Left colon (tissue), 2 donors: ENCODE data around the gene TWSG1. TPM values are rescaled to one million over a fixed set of nuclear protein-coding genes. Genes with fewer than 3 reads are reported as not detected.
A peak's percentile ranks its signal among the peaks of the same experiment; 100 is the strongest.
"Not testable (repeated sequence)": the region's sequence is repeated elsewhere in the genome, so short reads cannot be mapped to it uniquely, and the experiment has no call there.

Experiments used
- ATAC-seq: fragments of 200-7000 bp; cut with Tn5 transposase; one replicate; pipeline ENCODE4 v1.9.1; 2020; ENCODE audit warnings: mild to moderate bottlenecking, moderate library complexity
- DNase-seq, 2 donors: peaks; one replicate each; pipeline ENCODE4 v3.0.0-alpha.2; 2020
- intact Hi-C, 2 donors: fragments of 100-400 bp; cut with DNase I in 1 of 2; cut with micrococcal nuclease in 1 of 2; formaldehyde crosslinking; loops; one replicate each; pipeline versions ENCODE4 v1.11.2 to v1.14.0; 2022; cut with DNase I, micrococcal nuclease
- total RNA-seq, 2 donors: library from RNA; stranded (reverse); fragmentation: NEBNext Ultra II Directional; extraction: Animal tissue kit (Norgen Biotek cat#: 25700); gene quantifications; one replicate each; pipeline ENCODE4 v1.2.1, GENCODE V29; 2021
- donor health status: DM: no; HTN: no; CAD: no.
- donor health status: DM: yes; HTN: yes; CAD: no.

Gene TWSG1
- total RNA-seq, 2 donors from 2014 or later: 24.5 to 26.7 TPM

DNA sequence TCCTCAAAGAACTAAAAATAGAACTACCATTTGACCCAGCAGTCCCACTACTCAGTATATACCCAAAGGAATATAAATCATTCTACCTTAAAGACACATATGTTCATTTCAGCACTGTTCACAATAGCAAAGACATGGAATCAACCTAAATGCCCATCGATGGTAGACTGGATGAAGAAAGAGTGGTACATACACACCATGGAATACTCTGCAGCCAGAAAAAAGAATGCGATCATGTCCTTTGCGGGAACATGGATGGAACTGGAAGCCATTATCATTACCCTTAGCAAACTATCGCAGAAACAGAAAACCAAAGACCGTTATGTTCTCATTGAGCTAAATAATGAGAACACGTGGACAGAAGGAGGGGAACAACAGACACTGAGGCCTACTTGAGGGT lies 44.5 kb downstream of the TWSG1 start:
- ATAC-seq (no peak), DNase-seq (no peak)
- intact Hi-C loops: no loop called here

- intact Hi-C loops: no loop called here
- ATAC-seq: no peak
- no peak for DNase-seq
These were observed 45.5 kb downstream of the TWSG1 start for GRCh38 chr18:9380101-9380500.

DNA sequence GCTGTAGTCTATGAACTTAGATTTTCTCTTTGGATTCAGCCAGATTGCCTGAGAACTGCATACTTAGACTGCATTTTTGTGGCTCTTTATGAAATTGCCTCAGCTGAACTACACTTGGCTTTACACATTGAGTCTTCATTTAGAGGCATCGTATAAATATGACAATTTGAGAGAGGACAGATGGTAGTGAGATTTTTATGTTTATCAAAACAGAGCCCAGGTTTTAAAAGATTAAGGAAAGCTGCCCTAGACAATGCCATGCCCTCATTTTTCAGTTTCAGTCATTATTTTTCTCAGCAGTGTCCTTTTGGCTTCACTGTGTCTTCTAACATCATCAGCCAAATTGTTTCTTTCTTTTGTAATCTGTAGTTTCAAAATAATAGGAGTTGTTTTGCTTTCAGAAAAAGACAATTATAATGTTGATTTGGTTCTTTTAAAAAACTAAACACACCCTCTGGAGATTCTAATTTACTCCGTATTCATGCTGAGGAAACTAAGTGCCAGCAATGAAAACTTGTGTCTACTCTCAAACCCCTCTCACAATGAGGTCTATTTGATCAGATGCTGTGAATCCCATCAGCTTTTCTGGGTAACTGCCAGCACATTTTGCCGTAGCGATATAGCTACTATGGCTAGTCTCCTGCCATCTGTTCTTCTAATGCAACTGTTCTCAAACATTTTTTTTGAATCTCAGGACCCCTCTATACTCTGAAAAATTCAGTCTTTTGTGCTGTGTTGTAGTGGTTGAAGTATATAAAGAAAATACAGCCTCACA lies 46.2 kb downstream of the TWSG1 start:
- no peak for ATAC-seq
- DNase-seq: no peak
- intact Hi-C loops: no loop called here

- no peak for DNase-seq
- ATAC-seq: no peak
- intact Hi-C loops: no loop called here
These were observed 52.3 kb downstream of the TWSG1 start for GRCh38 chr18:9386879-9387278.

DNA sequence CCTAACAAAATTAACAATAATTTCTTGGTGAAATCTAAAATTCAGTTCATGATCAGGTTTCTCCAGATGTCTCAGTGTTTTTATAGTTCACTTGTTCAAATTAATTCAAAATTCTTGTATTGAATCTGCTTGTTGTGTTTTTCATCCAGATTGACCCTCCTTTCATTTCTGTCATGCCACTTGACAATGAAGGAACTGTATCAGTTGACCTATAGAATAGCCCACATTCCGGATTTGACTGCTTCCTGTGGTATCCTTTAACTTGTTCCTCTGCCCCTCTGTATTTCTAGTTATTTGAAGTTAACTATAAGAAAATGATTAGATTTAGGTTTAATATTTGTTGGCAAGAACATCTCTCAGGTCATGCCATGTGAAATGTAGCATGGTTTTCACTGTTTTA lies 53.3 kb downstream of the TWSG1 start:
- intact Hi-C loops: no loop called here
- DNase-seq (no peak), ATAC-seq (no peak)

GRCh38 chr18:9389706-9390105 lies 55.1 kb downstream of the TWSG1 start:
- ATAC-seq: no peak
- intact Hi-C loops: no loop called here
- DNase-seq: no peak

- ATAC-seq: peak; percentile 57
- intact Hi-C loops: no loop called here
- no peak for DNase-seq
These were observed 58.2 kb downstream of the TWSG1 start for GRCh38 chr18:9392726-9393125.

GRCh38 chr18:9394046-9394445 lies 59.5 kb downstream of the TWSG1 start:
- no peak for DNase-seq
- intact Hi-C loops: no loop called here
- no peak for ATAC-seq

DNA sequence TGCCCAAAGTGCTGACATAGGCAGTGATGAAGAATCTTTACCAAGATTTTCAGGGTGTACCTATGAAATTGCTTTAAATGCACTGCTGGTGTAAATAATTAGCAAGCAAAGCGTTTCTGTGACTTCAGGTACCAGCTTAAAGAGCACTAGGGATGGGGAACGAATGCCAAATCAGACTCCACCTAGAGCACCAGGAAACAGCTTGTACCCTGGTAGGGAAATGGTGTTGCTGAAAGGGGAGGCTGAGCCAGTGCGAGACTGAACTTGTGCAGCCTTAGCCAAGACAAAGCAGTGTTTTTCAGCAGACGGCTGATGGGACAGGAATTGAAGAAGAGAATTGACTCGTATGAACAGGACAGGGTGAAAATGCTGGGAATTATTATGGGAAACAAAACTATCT lies 65.6 kb downstream of the TWSG1 start:
- DNase-seq (no peak), ATAC-seq (no peak)
- intact Hi-C loops: no loop called here

GRCh38 chr18:9401176-9401575 lies 66.6 kb downstream of the TWSG1 start:
- no peak for DNase-seq
- no peak for ATAC-seq
- intact Hi-C loops: no loop called here

DNA sequence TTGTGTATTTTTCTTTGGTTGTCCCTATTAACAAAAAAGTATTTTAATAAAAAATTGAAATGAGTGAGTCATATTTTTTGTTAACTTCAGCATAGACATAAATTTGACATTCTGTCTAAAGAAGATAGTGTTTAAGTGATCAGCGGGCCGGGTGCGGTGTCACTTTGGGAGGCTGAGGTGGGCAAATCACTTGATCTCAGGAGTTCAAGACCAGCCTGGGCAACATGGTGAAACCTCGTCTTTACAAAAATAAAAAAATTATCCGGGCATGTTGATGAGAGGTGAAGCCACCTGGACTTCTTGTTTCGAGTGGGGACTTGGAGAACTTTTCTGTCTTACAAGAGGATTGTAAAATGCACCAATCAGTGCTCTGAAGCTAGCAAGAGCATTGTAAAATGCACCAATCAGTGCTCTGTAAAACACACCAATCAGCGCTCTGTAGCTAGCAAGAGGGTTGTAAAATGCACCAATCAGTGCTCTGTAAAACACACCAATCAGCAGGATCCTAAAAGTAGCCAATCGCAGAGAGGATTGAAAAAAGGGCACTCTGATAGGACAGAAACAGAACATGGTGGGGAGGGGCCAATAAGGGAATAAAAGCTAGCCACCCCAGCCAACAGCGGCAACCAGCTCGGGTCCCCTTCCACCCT lies 67.9 kb downstream of the TWSG1 start:
- ATAC-seq, DNase-seq, intact Hi-C loops: not testable (repeated sequence)

DNA sequence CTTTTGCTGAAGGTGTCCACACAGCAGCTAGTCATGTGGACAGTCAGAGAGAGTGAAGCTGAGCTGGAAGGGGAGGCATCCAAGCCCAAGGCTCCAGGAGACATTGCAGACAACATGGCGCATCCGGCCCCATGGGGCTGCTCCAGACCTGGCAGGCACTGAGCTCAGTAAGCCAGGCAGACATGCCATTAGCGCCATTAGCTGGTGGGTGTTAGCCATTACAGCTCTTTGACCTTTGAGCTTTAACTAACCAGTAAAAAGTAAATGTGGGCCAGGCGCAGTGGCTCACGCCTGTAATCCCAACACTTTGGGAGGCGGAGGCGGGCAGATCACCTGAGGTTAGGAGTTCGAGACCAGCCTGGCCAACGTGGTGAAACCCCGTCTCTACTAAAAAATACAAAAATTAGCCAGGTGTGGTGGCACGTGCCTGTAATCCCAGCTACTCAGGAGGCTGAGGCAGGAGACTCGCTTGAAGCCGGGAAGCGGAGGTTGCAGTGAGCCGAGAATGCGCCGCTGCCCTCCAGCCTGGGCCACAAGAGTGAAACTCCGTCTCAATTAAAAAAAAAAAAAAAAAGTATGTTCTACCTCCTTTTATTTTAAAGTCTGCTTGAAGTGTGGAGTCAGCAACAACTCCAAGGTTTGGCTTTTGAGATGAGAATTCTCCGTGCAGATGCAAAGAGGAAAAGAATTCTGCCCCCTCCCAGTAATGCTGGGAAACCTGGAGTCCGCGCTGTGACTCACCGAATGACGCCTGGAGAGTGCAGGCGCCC lies 69.4 kb downstream of the TWSG1 start:
- DNase-seq (peak in 1 of 2 donors; percentile 3), ATAC-seq (no peak)
- intact Hi-C loops: no loop called here

DNA sequence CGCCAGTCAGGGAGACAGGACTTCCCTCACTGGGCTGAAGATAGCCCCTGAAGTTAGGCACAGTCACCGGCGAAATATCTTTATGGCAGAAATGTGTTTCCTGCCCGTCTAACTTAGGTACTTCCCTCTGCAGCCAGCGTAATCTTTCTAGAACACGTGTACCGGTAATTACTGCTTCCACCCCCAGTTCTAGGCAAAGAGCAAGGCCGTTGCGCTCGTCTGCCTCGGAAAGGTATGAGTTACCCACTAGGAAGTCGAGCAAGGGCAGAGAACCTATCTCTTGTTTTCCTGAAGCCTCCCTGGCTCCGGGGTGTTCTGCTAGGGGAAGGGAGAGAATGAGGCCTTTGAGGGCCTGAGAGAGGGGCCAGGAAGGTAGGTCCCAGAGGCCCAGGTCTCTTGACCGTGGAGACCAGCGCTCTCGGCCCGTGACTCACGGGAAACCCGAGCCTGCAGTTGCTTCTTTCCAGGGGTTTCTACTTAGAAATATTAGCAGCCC lies 70.0 kb downstream of the TWSG1 start:
- ATAC-seq (no peak), DNase-seq (peak in 1 of 2 donors; percentile 5)
- intact Hi-C loops: no loop called here

DNA sequence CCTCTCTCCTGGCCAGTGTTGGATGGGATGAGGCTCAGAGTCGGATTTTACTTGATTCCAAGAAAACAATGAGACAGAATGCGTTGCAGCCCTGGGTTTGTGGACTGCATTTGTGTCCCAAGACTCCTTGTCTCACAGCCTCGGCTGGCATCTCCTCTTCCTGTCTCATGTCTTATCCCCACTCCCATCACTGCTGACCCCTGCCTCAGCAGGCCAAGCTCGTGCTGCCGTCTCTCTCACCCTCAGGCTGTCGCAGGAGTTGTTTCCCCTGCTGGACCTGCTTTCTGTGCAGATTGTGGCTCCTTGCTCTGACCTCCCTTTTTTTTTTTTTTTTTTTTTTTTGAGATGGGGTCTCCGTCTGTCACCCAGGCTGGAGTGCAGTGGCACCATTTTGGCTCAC lies 70.6 kb downstream of the TWSG1 start:
- intact Hi-C loops: no loop called here
- no peak for ATAC-seq
- no peak for DNase-seq

DNA sequence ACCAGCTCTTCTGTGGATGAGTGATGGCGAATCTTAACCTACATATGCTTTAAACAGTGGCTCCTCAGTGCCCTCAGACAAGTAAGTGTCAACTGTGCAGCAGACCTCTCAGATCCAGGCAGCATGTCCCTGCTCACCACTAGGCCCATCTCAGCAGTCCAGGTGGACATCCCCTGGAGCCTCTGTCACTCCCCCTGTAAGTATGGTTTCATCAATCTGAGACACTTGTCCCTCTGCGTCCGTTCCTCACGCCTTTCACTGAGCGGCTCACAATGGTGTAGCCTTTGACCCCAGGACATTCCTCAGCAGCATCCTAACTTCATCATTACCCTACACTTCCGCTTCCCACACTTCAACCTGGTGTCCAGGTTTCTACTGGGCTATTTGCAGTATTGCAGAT lies 71.4 kb downstream of the TWSG1 start:
- ATAC-seq: no peak
- intact Hi-C loops: no loop called here
- DNase-seq: no peak

GRCh38 chr18:9410515-9410914 lies 75.9 kb downstream of the TWSG1 start:
- no peak for ATAC-seq
- intact Hi-C loops: no loop called here

GRCh38 chr18:9413576-9413975 lies 79.0 kb downstream of the TWSG1 start:
- DNase-seq (no peak), ATAC-seq (no peak)
- intact Hi-C loops: no loop called here

More at GRCh38 chr18:9410515-9410914, 75.9 kb downstream of the TWSG1 start:
- no peak for DNase-seq

GRCh38 chr18:9416563-9417072 lies 82.0 kb downstream of the TWSG1 start:
- intact Hi-C loops: no loop called here
- DNase-seq: no peak
- no peak for ATAC-seq

- intact Hi-C loops: no loop called here
- no peak for DNase-seq
- no peak for ATAC-seq
These were observed 82.7 kb downstream of the TWSG1 start for GRCh38 chr18:9417073-9417851.
